SK-N-SH treated with all-trans-retinoic acid at 6 μM for 48 hours (cell line): ENCODE results near the gene SLC22A16.

Experiments
- ARNTL ChIP-seq: fragments of 450-650 bp; formaldehyde crosslinking; IDR thresholded peaks from 2 replicates; pipeline ENCODE4 v1.5.0; 2020; ENCODE audit warnings: low read depth, mild to moderate bottlenecking, moderate library complexity, borderline replicate concordance
- BACH2 ChIP-seq: fragments of 250-450 bp; sonication (Bioruptor Pico); IDR thresholded peaks from 2 replicates; pipeline ENCODE4 v1.9.0; 2021; ENCODE audit warnings: mild to moderate bottlenecking, borderline replicate concordance
- CREB5 ChIP-seq: fragments of 250-450 bp; sonication (Bioruptor Pico); IDR thresholded peaks from 2 replicates; pipeline ENCODE4 v1.5.1; 2020; ENCODE audit warnings: low read depth, mild to moderate bottlenecking, moderate library complexity
- CSRNP3 ChIP-seq: fragments of 250-450 bp; sonication (Bioruptor Pico); IDR thresholded peaks from 2 replicates; pipeline ENCODE4 v1.5.1; 2021; ENCODE audit warnings: mild to moderate bottlenecking, moderate library complexity
- GLIS3 ChIP-seq: fragments of 250-450 bp; sonication (Bioruptor Pico); IDR thresholded peaks from 2 replicates; pipeline ENCODE4 v1.5.0; 2020; ENCODE audit warnings: mild to moderate bottlenecking, moderate library complexity
- PATZ1 ChIP-seq: fragments of 250-450 bp; sonication (Bioruptor Pico); IDR thresholded peaks from 2 replicates; pipeline ENCODE4 v1.8.0; 2020; ENCODE audit warnings: mild to moderate bottlenecking, moderate library complexity, borderline replicate concordance
- RARB ChIP-seq: fragments of 250-450 bp; sonication (Bioruptor Pico); IDR thresholded peaks from 2 replicates; pipeline ENCODE4 v1.8.0; 2021; ENCODE audit warnings: mild to moderate bottlenecking, moderate library complexity
- SNAI2 ChIP-seq: fragments of 250-450 bp; sonication (Bioruptor Pico); IDR thresholded peaks from 2 replicates; pipeline ENCODE4 v1.5.0; 2020; ENCODE audit warnings: mild to moderate bottlenecking, moderate library complexity
- ZNF565 ChIP-seq: fragments of 450-650 bp; formaldehyde crosslinking; conservative IDR thresholded peaks from 2 replicates; pipeline ENCODE4 v1.5.0; 2020; ENCODE audit warnings: low read depth, mild to moderate bottlenecking, moderate library complexity
- ZNF8 ChIP-seq: fragments of 450-650 bp; formaldehyde crosslinking; IDR thresholded peaks from 2 replicates; pipeline ENCODE4 v1.5.0; 2020; ENCODE audit warnings: mild to moderate bottlenecking, moderate library complexity

- no peak for TF ChIP-seq BACH2 (CRISPR knock-in tag)
- no peak for TF ChIP-seq ZNF565 (CRISPR knock-in tag)
- TF ChIP-seq PATZ1 = no peak
- TF ChIP-seq ARNTL (CRISPR knock-in tag) = no peak
- TF ChIP-seq SNAI2 (CRISPR knock-in tag) = no peak
- TF ChIP-seq ZNF8 = no peak
- TF ChIP-seq RARB = no peak
- TF ChIP-seq CSRNP3 (CRISPR knock-in tag) = no peak
- no peak for TF ChIP-seq CREB5 (CRISPR knock-in tag)
- no peak for TF ChIP-seq GLIS3 (CRISPR knock-in tag)
Observed at GRCh38 chr6:110449541-110449895, 26.9 kb downstream of the SLC22A16 start.
